AG04450 (cell line): ENCODE results near the gene CARD6. TPM values are rescaled to one million over a fixed set of nuclear protein-coding genes. Genes with fewer than 3 reads are reported as not detected.
"Not testable (repeated sequence)": the region's sequence is repeated elsewhere in the genome, so short reads cannot be mapped to it uniquely, and the experiment has no call there.

ENCODE experiments used
- CTCF ChIA-PET: fragments of 300-600, 350-600 bp; formaldehyde crosslinking; extraction: SDS; loops from one replicate; lab custom pipeline; 2022; ENCODE audit warnings: antibody characterized with exemption, inconsistent platforms; lab: Charles Lee
- POLR2A ChIA-PET: fragments of 350-600 bp; formaldehyde crosslinking; extraction: SDS; loops from one replicate; lab custom pipeline; 2021; ENCODE audit warnings: antibody characterized with exemption, inconsistent platforms; lab: Yijun Ruan, JAX
- DNase-seq: peaks from one replicate; pipeline ENCODE4 v3.0.0-alpha.2; 2011; ENCODE audit warnings: low read depth, low spot score
- H3K27ac ChIP-seq: one replicate; pipeline ENCODE4 v1.5.1; 2012; ENCODE audit warnings: low read depth, low read length, control low read depth
- H3K27me3 ChIP-seq: one replicate; pipeline ENCODE4 v1.6.0; 2012; ENCODE audit warnings: low read length; ENCODE audit not compliant: control insufficient read depth, insufficient read depth
- H3K4me3 ChIP-seq: 2 replicates; pipeline ENCODE4 v1.5.1; 2011; ENCODE audit warnings: mild to moderate bottlenecking, low read depth, low read length, control low read depth
- H3K9me3 ChIP-seq: 2 replicates; pipeline ENCODE4 v1.5.1; 2012; ENCODE audit warnings: low read length; ENCODE audit not compliant: control insufficient read depth, insufficient read depth
- polyA minus RNA-seq: library from RNA; depleted of rRNA, polyadenylated mRNA; stranded (reverse); fragments of >200 nt; gene quantifications from 2 replicates; pipeline ENCODE4 v1.2.3, GENCODE V29; 2011; rRNA and poly(A)+ RNA removed
- polyA plus RNA-seq: library from polyadenylated mRNA; depleted of rRNA; stranded (reverse); fragments of >200 nt; gene quantifications from 2 replicates; pipeline ENCODE4 v1.2.3, GENCODE V29; 2011; rRNA removed
- TF ChIP-seq, protein P1 (sequence below): IDR thresholded peaks from 2 replicates; pipeline ENCODE4 v1.5.1; 2011; ENCODE audit warnings: low read depth, low read length, control low read depth, inconsistent platforms

CARD6 gene, protein sequence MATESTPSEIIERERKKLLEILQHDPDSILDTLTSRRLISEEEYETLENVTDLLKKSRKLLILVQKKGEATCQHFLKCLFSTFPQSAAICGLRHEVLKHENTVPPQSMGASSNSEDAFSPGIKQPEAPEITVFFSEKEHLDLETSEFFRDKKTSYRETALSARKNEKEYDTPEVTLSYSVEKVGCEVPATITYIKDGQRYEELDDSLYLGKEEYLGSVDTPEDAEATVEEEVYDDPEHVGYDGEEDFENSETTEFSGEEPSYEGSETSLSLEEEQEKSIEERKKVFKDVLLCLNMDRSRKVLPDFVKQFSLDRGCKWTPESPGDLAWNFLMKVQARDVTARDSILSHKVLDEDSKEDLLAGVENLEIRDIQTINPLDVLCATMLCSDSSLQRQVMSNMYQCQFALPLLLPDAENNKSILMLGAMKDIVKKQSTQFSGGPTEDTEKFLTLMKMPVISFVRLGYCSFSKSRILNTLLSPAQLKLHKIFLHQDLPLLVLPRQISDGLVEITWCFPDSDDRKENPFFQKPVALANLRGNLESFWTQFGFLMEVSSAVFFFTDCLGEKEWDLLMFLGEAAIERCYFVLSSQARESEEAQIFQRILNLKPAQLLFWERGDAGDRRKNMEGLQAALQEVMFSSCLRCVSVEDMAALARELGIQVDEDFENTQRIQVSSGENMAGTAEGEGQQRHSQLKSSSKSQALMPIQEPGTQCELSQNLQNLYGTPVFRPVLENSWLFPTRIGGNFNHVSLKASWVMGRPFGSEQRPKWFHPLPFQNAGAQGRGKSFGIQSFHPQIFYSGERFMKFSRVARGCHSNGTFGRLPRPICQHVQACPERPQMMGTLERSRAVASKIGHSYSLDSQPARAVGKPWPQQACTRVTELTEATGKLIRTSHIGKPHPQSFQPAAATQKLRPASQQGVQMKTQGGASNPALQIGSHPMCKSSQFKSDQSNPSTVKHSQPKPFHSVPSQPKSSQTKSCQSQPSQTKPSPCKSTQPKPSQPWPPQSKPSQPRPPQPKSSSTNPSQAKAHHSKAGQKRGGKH
- polyA plus RNA-seq (3.2 and 4.2 TPM in 2 replicates), polyA minus RNA-seq (4.0 and 5.0 TPM in 2 replicates)

GRCh38 chr5:40841068-40841805, at the start of gene CARD6:
Gene CARD6 (plus strand): TSS chr5:40841367. CDS start chr5:40841383, 16 bp downstream.
- Histone ChIP-seq H3K9me3 (no peaks in the 10 kb centered on the region), H3K27ac (no peak within 1 kb of the TSS), H3K4me3 (peak within 1 kb of the TSS; percentile 42), H3K27me3 (no peaks in the 10 kb centered on the region)
- DNase-seq = no peak
- CTCF ChIA-PET = interaction anchor here (0.7 kb wide), 1 partner anchor 1761 kb away, joined by 4 read pairs; no protein-coding TSS in a partner anchor
- POLR2A ChIA-PET = interaction anchor here (0.5 kb wide), 1 partner anchor 8 kb away, joined by 3 read pairs; no protein-coding TSS in a partner anchor
- TF ChIP-seq, protein P1, sequence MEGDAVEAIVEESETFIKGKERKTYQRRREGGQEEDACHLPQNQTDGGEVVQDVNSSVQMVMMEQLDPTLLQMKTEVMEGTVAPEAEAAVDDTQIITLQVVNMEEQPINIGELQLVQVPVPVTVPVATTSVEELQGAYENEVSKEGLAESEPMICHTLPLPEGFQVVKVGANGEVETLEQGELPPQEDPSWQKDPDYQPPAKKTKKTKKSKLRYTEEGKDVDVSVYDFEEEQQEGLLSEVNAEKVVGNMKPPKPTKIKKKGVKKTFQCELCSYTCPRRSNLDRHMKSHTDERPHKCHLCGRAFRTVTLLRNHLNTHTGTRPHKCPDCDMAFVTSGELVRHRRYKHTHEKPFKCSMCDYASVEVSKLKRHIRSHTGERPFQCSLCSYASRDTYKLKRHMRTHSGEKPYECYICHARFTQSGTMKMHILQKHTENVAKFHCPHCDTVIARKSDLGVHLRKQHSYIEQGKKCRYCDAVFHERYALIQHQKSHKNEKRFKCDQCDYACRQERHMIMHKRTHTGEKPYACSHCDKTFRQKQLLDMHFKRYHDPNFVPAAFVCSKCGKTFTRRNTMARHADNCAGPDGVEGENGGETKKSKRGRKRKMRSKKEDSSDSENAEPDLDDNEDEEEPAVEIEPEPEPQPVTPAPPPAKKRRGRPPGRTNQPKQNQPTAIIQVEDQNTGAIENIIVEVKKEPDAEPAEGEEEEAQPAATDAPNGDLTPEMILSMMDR = 0 out of 2 replicates have a peak, but pooled peaks have one; percentile 10

DNA sequence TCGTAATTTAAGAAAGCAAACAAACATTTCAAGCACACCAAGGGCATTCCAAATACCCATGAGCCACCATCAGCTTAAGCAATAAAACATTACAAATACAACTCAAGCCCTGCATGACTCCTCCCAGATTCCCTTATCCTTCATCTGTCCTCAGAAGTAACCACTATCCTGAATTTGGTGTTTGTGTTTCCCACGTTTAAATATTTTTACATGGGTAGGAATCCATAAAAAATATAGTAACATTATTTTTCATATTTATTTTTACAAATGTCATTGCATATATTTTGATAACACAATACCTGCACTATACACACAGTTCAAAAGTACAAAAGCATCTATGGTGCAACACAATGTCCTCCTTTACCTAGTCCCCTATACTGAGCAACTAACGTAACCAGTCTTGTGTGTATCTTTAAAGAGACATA, 49.4 kb upstream of the CARD6 start:
- TF ChIP-seq, protein P1 = no peak
- ChIA-PET POLR2A (no interaction called here), CTCF (no interaction called here)
- Histone ChIP-seq H3K4me3 (no peak overlapping the region), H3K9me3 (0 out of 2 replicates have a peak, but pooled peaks cover 5% of the 10 kb centered on the region), H3K27ac (no peak overlapping the region), H3K27me3 (no peaks in the 10 kb centered on the region)
- DNase-seq = no peak

GRCh38 chr5:40792691-40793090, 48.5 kb upstream of the CARD6 start:
- H3K9me3 ChIP-seq, CTCF ChIA-PET, H3K27me3 ChIP-seq, H3K27ac ChIP-seq, H3K4me3 ChIP-seq, DNase-seq: not testable (repeated sequence)
- POLR2A ChIA-PET = interaction anchor here (0.7 kb wide), 1 partner anchor 11 kb away, joined by 3 read pairs; no protein-coding TSS in a partner anchor

DNA sequence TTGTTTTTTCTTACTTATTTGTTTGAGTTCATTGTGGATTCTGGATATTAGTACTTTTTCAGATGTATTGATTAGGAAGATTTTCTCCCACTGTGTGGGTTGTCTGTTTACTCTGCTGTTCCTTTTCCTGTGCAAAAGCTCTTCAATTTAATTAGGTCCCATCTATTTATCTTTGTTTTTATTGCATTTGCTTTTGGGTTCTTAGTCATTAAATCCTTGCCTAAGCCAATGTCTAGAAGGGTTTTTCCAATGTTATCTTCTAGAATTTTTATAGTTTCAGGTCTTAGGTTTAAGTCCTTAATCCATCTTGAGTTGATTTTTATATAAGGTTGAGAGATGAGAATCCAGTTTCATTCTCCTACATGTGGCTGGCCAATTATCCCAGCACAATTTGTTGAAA, 46.8 kb upstream of the CARD6 start:
- DNase-seq, H3K27ac ChIP-seq, CTCF ChIA-PET, H3K27me3 ChIP-seq, H3K9me3 ChIP-seq, H3K4me3 ChIP-seq, POLR2A ChIA-PET: not testable (repeated sequence)

DNA sequence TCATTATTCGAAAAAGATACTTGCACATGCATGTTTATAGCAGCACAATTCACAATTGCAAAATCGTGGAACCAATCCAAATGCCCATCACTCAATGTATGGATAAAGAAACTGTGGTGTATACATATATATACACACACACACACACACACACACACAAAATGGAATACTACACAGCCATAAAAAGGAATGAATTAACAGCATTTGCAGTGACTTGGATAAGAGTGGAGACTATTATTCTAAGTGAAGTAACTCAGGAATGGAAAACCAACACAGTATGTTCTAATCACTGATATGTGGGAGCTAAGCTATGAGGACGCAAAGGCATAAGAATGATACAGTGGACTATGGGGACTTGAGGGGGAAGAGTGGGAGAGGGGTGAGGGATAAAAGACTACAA, 46.3 kb upstream of the CARD6 start:
- POLR2A ChIA-PET, H3K27ac ChIP-seq, DNase-seq, H3K4me3 ChIP-seq, CTCF ChIA-PET, H3K9me3 ChIP-seq, H3K27me3 ChIP-seq: not testable (repeated sequence)
